Measurements from ENCODE around the gene TOR3A.
"Not testable (repeated sequence)": the region's sequence is repeated elsewhere in the genome, so short reads cannot be mapped to it uniquely, and the experiment has no call there.

TOR3A gene

DNA sequence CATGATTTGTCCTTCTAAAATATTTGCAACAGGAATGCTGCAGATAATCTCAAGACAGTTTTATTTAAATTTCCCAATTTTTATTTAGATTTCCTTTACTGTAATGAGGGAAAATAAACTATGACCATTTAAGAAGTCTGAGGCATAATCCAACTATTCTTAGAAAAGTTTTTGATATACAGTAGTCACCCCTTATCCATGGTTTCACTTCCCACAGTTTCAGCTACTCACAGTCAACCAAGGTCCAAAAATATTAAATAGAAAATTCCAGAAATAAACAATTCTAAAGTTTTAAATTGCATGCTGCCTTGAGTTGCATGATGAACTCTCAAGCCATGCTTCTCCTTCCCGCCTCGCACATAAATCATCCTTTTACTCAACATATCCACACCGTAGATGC, 33.3 kb downstream of the TOR3A start:
- no peak for DNase-seq

DNA sequence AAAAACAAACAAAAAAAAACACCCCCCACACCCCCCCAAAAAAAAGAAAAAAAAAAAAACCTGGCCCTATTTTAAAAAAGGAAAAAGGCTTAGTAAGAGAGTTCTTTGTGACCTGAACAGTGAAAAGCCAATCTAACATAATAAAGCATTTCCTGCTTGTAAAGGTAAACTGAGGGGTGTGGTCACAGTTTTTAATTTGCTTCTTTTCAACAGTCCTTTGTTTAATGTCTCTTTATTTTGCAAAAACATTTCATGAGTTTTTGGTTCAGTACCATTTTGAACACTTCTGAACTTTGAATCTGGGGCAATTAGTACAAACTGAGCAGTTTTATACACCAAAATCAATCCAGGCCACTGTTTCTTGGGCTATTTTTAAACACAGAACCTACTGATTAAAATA, 37.6 kb downstream of the TOR3A start:
- no peak for DNase-seq

DNA sequence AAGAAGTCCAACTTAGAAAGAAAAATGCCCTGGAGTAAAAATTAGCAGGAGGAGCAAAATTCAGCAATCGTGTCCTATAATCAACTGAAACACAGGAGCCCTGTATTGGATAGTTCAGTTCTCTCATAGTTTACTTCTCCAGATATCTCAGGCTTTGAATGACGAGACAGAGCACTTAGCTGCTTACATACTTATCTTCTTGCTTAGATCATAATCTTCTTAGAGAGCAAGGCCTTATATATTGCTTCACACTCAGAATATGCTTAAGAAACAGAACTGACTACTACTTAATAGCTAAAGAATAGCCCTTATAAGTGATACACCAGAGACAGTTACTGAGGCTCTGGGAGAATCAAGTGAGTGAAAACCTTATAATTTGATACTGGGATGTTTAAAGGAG, 38.9 kb downstream of the TOR3A start:
- no peak for DNase-seq

DNA sequence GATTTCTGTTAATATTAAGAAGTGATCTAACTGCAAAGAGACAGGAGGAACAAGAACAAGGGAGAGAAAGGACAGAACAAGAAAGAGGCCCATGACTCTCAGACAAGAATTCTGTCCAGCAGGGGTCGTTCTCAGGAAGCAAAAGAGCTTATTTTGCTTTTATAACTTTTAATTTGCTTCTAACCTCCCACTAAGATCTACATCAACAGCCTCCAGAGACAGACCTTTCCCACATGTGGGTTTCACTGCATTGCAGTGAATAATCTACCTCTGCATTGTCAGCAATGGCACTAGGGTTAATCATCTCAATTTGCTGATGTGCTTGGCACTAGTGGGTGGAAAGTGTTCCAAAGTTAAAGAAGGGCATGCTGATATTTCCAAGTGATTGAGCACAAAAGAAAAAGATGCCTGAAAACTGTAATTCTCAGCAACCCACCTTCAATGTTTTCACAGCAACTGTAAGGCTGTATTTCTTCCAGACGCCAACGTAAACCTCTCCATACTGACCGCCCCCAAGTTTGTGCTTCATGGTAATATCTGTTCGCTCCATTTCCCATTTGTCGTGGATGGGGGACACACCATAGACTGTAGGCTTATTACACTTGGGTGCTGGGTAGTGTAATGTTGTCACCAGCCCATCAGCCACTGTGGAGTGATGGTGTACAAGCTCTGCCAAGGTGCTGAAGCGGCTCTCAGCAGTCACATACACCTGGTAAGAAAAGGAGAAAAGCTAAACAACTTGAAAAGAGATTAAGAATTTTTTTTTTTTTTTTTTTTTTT, 39.5 kb downstream of the TOR3A start:
- no peak for DNase-seq

DNA sequence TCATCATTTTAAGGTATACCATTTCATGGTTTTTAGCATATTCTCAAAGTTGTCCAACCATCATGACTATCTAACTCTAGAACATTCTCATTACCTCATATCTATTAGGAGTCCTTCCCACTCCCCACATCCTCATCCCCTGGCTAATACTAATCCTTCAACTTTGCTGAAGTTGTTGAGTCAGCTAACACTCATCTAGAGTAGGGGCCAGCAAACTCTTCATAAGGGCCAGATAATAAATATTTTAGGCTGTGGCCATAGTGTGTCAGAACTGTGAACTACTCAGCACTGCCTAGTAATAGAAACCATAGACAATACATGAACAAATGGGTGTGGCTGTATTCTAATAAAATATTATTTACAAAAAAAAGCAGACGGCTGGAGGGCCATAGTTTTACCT, 43.0 kb downstream of the TOR3A start:
- no peak for DNase-seq

DNA sequence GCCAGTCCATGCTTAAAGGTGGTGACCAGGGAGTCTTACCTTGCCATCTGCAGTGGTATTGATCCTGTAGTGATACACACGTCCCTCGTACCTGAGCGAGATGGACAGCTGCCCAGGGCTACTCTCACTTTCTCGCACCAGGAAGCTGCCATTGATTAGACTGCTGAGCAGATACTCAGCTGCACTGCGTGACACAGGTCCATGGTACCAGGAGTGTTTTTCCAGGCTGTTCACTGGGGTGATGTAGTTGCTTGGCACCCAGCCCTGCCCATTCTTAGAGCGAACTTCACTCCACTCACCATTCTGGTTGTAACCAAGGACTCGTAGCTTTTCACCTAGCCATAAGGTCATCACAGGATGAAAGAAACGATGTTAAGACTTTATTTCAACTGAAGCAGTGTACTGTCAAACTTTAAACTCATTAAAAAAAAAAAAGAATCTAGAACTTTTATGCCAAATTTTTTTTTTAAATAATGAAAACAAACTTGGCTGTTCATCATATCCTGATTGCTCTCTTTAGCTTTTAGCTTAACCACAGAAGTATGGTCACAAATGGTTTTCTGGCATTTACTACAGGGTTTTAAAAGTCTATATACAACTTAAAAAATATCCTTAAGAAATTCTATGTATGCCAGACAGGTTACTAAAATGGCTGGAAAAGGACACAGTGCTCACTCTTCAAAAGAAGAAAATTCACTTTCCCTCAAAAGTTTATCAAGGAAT, 44.6 kb downstream of the TOR3A start:
- DNase-seq = no peak

DNA sequence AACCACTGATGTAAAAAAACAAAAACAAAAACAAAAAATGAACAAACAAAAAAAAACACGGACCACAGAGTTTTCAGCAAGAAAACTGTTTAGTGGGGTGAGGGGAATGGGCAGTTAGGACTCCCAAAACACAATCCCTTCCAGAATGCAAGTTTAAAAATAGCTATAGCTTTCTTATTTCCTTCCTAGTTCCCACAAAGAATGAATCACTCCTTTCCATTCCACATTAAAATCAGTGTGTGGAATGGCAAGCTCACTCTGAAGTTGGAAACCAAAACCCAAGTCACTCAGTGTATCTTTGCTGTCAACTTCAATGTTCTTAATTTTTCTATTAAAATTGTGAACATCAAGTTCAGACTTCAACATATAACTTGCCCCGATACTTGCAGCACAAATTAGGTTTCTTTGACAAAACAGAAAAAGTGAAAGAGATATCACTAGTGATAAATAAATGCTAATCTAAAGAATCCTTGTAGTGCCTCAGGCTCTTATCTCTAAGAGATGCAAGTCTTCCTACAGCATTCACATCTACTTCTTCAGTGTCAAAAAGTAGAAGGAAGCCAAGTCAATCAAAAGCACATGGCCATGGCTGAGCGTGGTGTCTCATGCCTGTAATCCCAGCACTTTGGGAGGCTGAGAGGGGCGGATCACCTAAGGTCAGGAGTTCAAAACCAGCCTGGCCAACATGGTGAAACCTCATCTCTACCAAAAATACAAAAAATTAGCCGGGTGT, 45.5 kb downstream of the TOR3A start:
- DNase-seq = no peak

DNA sequence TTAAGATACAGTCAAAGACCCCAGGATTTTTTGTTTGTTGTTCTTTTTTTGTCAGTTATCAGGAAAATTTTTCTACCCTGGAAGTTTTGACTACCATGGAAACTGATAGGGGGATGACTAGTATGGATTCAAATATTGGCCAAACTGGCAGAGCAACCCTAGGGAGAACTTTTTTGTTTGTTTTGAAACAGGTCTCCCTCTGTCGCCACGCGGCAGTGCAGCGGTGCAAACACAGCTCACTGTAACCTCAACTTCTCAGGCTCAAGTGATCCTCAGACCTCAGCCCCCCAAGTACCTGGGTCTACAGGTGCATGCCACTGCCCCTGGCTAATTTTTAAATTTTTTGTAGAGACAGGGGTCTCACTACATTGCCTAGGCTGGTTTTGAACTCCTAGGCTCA, 46.6 kb downstream of the TOR3A start:
- no peak for DNase-seq

DNA sequence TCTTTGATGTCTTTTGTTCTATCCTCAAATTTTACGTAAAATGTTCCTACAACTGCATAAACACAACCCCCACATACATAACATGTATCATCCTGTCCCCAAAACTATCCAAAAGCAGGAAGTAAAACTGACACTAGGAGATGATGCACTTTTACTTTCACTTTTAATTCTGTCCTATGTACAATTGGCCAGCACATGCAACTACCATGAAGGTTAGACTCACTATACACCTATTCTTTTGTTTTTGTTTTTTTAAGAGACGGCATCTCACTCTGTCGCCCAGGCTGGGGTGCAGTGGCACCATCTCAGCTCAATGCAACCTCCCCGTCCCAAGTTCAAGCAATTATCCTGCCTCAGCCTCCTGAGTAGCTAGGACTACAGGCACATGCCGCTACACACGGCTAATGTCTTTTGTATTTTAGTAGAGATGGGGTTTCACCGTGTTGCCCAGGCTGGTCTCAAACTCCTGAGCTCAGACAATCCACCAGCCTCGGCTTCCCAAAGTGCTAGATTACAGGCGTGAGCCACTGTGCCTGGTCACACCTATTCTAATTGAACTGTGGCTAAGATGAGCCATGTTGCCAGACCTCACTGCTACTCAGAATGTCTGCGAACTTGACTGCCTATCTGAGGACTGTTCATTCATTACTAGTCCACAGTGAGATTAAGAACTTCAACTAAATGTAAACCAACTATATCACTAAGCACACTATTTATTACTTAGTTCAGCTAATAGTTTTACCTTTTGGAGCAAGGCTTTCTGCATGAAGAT, 48.0 kb downstream of the TOR3A start:
- no peak for DNase-seq

DNA sequence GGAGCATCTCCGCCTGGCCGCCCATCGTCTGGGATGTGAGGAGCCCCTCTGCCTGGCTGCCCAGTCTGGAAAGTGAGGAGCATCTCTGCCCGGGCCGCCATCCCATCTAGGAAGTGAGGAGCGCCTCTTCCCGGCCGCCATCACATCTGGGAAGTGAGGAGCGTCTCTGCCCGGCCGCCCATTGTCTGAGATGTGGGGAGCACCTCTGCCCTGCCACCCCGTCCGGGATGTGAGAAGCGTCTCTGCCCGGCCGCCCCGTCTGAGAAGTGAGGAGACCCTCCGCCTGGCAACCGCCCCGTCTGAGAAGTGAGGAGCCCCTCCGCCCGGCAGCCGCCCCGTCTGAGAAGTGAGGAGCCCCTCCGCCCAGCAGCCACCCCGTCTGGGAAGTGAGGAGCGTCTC, 53.3 kb downstream of the TOR3A start:
- DNase-seq = not testable (repeated sequence)

DNA sequence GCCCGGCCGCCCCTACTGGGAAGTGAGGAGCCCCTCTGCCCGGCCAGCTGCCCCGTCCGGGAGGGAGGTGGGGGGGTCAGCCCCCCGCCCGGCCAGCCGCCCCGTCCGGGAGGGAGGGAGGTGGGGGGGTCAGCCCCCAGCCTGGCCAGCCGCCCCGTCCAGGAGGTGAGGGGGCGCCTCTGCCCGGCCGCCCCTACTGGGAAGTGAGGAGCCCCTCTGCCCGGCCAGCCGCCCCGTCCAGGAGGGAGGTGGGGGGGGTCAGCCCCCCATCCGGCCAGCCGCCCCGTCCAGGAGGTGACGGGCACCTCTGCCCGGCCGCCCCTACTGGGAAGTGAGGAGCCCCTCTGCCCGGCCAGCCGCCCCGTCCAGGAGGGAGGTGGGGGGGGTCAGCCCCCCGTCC, 53.8 kb downstream of the TOR3A start:
- not testable (repeated sequence) for DNase-seq

DNA sequence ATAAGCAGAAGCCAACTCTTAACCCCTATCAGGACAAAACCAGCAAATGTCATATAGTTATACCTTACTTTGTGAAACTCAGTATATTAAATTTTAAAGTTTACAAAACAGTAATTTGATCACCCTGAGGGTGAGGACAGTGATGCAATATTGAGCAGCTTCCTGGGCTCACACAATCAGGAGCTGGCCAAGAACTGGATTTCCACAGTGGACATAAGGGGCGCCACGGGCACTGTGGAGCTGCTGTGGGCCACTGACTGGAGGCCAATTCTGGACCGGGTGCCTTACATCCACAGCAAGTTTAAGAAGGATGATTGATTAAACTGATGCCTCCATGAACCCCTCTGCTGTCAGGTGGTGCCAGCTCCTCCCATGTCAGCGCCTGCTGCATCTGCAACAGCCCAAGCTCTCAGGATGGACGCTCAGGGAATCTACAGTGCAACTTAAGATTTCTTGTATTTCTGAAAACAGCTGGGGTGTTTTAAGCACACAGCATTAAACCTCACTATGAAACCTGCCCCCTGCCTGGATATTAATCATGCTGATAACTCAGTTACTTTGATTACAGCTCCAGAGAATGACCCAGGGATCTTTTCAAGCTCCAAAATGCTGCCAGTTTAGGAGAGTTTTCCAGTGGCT, 55.9 kb downstream of the TOR3A start:
- DNase-seq = no peak

DNA sequence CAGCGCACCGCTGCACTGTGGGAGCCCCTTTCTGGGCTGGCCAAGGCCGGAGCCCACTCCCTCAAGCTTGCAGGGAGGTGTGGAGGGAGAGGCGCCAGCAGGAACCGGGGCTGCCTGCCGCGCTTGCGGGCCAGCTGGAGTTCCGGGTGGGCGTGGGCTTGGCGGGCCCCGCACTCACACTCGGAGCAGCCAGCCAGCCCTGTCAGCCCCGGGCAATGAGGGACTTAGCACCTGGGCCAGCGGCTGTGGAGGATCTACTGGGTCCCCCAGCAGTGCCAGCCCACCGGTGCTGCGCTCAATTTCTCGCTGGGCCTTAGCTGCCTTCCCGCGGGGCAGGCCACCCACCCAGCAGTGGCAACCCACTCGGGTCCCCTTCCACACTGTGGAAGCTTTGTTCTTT, 56.9 kb downstream of the TOR3A start:
- not testable (repeated sequence) for DNase-seq

DNA sequence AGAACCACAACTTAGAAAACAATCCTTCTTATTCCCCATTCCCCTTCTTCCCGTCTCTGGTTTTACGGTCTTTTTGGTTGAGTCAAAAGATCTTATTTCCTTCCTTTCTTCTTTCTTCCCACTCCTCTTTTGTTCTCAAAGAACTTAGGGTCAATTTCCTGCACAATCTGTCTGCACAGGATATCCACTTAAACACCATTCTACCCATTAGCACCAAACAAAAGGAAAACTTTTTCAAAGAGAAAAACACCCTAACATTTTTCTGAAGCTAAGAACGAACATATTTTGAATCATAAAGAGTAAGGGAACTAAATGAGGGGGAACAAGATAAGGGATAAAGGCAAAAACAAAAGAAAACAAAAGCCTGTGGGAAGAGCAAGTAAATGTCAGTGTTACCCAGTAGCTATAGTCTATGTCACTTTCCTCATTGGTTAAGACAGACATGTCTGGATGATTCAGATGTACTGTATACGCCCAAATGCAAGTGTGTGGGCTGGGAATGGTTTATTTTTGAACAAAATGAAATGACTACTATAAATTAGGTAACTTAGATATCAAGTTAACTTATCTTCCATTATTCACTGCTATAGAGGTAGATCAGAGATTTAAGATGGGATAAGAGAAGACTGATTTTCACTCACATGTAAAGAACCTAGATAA, 59.9 kb downstream of the TOR3A start:
- no peak for DNase-seq

DNA sequence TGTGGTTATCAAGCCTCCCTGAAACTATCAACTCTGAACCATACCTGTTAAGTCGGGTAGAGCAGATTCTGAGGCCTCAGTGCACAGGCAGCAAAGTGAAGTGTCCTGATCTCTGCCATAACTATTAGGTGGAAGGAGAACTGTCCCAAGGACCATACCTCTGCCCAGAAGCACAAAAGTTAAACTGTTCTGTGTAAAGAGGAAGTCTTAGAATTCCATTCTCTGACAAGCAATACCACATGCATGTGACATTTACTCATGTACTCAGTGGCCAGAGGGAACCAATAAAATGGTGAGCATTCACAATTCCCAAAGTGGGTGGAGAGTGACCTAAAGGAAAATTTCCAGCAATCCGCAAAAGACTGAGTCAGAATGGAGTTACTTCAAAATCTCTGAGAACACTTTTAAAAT, 61.0 kb downstream of the TOR3A start:
- no peak for DNase-seq

DNA sequence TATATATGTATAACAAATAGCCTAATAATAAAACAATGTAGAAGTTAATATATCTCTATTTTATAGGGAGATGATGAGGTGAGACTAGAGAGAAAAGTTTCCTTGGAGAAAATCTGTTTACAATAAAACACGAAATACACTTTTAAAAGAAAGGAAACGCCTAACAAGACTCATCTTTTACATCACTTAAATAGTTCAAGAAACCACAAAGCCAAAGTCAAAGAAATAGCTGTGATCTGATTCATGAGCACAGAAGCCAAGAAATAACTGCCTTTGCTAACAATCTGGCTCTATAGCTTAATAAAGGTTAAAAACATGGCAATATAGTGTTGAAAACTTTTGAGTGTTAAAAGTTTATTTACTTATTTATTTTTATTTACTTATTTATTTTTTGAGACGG, 61.5 kb downstream of the TOR3A start:
- DNase-seq = no peak

DNA sequence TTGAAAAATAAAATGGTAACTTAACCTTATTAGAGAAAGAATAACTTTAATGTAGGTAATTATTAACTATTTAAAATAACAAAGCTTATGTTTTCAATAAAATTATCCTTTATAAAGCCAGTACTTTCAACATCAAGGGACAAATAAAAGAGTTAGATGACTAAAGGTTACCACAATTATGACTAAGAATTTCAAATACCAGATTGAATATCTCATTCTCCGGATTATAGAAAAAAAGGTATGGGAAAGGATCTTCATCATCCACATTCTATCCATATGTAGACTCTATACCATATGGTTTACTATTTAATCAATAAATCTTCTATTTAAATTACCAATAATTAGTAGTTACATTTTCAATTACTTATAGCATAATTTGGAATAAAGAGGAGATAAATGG, 62.8 kb downstream of the TOR3A start:
- no peak for DNase-seq

DNA sequence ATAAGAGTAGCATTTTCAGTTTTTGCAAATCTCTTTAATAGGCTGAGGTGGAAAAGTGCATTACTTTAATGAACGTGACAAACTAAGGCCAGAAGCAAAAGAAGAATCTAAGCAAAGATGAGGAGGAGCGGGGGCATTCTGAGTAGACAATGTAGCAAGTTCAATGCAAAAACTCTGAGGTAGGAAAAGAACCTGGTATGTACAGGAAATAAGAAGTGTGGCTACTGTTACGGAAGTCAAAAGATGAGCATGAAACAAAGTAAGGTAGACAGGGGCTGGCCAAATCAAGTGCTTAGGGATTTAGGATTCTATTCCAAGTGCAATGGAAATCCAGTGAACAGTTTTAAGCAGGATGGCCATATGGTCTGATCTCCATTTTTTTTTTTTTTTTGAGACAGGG, 63.7 kb downstream of the TOR3A start:
- no peak for DNase-seq
